ENCODE data around the gene OR56A3.

OR56A3 gene, protein sequence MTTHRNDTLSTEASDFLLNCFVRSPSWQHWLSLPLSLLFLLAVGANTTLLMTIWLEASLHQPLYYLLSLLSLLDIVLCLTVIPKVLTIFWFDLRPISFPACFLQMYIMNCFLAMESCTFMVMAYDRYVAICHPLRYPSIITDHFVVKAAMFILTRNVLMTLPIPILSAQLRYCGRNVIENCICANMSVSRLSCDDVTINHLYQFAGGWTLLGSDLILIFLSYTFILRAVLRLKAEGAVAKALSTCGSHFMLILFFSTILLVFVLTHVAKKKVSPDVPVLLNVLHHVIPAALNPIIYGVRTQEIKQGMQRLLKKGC

DNA sequence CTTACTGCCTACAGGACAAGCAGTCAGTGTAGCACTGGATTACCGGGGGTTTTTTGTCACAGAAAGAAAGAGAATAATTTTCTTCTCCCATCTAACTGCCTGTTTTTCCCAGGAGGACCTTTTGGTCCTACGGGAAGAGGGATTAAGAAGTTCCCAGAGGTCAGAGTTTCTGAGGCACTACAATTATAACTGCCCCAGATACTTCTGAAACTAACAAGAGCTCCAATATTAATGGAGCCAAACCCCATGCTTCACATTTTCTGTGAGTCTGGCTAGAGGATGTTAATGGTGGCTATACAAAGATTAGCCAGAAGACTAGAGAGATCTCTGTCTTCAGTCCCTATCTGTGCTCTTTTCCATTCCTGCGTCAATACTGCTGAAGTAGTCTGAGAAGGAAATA is at the start of gene OR56A3:
OR56A3 (plus strand) TSS at position 301 of the 400 bp plus-strand sequence. CDS start 5,096 bp downstream, outside the sequence.
- H3K4me1 ChIP-seq (ENCODE audit: insufficient read depth, low read length), result no peaks in the 10 kb centered on the region
- H3K9ac ChIP-seq (ENCODE audit: low read depth, low read length), result no peak within 1 kb of the TSS
- no peaks in the 10 kb centered on the region for H3K36me3 ChIP-seq (ENCODE audit: insufficient read depth, low read length)
- H3K9me3 ChIP-seq (ENCODE audit: control insufficient read depth, insufficient read depth, low read length), result no peaks in the 10 kb centered on the region

DNA sequence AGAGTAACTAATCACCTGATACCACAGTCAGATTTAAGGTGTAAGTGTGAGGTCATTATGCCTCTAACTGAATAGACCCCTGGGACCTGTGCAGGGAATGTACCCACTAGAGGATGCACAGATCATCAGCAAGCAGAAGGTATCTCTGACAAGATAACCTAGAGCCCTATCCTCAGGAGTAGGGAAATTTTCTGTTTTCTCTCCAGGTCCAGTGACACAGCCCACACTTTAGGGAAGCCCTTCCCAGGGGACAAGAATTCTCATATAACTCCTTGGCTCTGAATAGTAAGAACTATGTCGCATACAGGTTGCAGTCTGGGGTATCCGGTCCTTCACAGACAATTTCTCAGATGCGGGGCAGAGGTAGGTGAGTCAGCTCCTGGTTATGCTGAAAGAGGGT is 49.1 kb upstream of the OR56A3 start, which contains the start of gene OR52E5:
OR52E5 (plus strand) TSS at position 301 of the 400 bp plus-strand sequence. CDS start 7,569 bp downstream, outside the sequence.
- Histone ChIP-seq H3K36me3 (ENCODE audit: insufficient read depth, low read length) (no peaks in the 10 kb centered on the region), H3K9ac (ENCODE audit: low read depth, low read length) (no peak within 1 kb of the TSS), H3K9me3 (ENCODE audit: control insufficient read depth, insufficient read depth, low read length) (no peaks in the 10 kb centered on the region), H3K4me1 (ENCODE audit: insufficient read depth, low read length) (no peaks in the 10 kb centered on the region)

DNA sequence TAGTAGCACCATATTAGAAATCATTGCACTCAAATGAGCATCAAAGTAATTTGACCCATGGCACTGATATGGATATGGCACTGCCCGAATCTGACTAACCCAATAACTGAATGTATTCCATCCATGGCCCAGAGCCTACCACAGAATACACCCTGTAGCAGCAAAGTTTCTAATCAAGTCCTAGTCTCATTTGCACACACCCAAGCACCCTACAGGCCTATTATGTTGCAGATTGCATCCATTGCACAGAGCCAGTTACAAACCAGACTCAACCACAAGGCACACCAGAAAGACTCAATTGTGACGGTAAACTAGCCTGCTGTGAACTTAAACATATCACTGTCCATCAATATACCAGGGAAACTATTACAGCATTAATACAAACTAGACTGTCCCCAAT is 42.5 kb upstream of the OR56A3 start:
- Histone ChIP-seq H3K4me1 (ENCODE audit: insufficient read depth, low read length) (no peaks in the 10 kb centered on the region), H3K36me3 (ENCODE audit: insufficient read depth, low read length) (no peaks in the 10 kb centered on the region), H3K9me3 (ENCODE audit: control insufficient read depth, insufficient read depth, low read length) (no peaks in the 10 kb centered on the region), H3K9ac (ENCODE audit: low read depth, low read length) (no peak overlapping the region)

DNA sequence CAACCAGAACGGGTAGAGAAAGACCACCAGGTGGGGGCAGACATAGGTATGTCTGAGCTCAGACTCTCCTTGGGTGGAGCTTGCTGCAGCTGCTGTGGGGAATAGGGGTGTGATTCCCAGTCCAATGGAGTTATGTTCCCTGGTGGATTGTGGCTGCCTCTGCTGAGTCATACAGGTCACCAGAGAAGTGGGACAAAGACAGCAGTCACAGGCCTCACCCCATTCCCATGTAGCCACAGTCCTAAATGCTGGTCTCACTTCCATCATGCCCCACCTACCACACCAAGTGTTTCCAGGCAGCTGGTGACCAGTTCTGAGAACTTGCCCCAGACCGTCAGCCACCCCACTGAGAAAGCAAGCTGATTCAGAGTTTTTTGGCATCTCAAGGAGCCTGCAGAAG is 31.5 kb upstream of the OR56A3 start:
- H3K9me3 ChIP-seq (ENCODE audit: control insufficient read depth, insufficient read depth, low read length), result no peaks in the 10 kb centered on the region
- no peak overlapping the region for H3K9ac ChIP-seq (ENCODE audit: low read depth, low read length)
- no peaks in the 10 kb centered on the region for H3K4me1 ChIP-seq (ENCODE audit: insufficient read depth, low read length)
- no peaks in the 10 kb centered on the region for H3K36me3 ChIP-seq (ENCODE audit: insufficient read depth, low read length)

DNA sequence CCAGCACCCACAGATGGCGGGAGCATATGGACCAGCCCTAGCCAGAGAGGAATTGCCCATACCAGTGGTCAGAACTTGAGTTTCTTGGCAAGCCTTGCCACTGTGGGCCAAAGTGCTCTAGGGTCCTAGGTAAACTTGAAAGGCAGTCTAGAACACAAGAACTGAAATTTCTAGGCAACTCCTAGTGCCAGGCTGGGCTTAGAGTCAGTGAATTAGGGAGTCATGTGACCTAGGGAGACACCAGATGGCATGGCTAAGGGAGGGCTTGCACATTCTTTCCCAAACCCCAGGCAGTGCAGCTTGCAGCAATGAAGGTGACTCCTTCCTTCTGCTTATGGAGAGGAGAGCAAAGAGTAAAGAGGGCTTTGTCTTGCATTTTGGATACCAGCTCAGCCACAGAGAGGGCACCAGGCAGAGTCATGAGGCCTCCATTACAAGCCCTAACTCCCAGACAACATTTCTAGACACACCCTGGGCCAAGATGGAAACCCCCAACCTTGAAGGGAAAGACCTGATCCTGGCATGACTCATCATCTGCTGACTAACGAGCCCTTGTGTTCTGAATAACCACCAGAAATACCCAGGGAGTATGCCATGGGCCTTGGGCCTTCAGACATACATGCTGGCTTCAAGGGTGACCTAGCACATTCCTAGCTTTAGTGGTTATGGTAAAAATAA is 19.2 kb upstream of the OR56A3 start:
- H3K4me1 ChIP-seq (ENCODE audit: insufficient read depth, low read length), result no peaks in the 10 kb centered on the region
- no peaks in the 10 kb centered on the region for H3K9me3 ChIP-seq (ENCODE audit: control insufficient read depth, insufficient read depth, low read length)
- H3K9ac ChIP-seq (ENCODE audit: low read depth, low read length), result no peak overlapping the region
- no peaks in the 10 kb centered on the region for H3K36me3 ChIP-seq (ENCODE audit: insufficient read depth, low read length)

DNA sequence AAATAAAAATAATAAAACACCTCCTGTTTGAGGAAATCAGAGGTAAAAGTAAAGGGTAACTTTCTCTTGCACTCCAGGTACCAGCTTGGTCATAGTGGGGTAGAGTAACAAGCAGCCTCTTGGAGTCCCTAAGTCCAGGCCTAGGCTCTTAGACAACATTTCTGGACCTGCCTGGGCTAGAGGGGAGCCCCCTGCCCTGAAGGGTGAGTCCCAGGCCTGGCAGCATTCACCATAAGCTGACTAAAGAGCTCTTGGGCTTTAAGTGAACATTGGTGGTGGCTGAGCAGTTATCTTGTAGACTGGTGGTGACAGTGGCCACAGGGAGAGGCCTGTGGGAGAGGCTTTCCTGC is 18.6 kb upstream of the OR56A3 start:
- no peaks in the 10 kb centered on the region for H3K36me3 ChIP-seq (ENCODE audit: insufficient read depth, low read length)

DNA sequence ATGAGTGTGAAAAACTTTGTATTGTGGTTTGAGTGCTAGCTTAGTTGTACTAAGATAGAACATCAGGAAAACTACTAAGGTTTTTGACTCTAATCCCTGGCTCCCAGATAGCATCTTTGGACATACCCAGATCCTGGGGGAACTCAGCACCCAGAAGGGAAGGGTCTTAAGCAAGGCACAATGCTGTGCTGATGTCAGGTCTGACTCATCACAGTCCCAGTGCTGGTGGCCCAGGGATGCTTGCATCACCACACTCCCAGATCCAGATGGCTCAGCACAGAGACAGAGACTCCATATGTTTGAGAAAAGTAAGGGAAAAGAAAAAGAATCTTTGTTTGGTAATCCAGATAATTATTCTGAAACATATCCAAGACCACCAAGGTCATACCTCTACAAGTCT is 18.3 kb upstream of the OR56A3 start:
- H3K36me3 ChIP-seq (ENCODE audit: insufficient read depth, low read length), result no peaks in the 10 kb centered on the region
- H3K4me1 ChIP-seq (ENCODE audit: insufficient read depth, low read length), result no peaks in the 10 kb centered on the region
- H3K9me3 ChIP-seq (ENCODE audit: control insufficient read depth, insufficient read depth, low read length), result no peaks in the 10 kb centered on the region
- H3K9ac ChIP-seq (ENCODE audit: low read depth, low read length), result no peak overlapping the region

More for the DNA sequence above, 18.6 kb upstream of the OR56A3 start:
- Histone ChIP-seq H3K4me1 (ENCODE audit: insufficient read depth, low read length) (no peaks in the 10 kb centered on the region), H3K9me3 (ENCODE audit: control insufficient read depth, insufficient read depth, low read length) (no peaks in the 10 kb centered on the region), H3K9ac (ENCODE audit: low read depth, low read length) (no peak overlapping the region)

DNA sequence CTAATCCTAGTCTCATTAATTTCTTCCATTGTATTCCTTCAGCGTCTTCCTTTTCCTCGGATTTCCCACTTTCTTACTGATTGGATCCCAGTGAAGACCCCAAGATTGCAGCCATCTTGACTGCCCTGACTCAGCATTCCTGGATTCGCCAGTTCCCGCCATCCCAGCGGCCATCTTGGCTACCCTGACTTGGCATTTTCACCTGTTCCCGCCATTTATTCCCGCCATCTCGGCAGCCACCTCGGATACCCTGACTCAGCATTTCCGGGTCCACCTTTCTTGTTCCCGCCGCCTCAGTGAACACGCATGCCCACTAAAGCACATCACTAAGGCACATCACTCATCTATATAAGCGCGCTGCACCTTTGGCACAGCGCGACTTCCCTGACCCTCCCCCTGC is 13.8 kb upstream of the OR56A3 start:
- no peaks in the 10 kb centered on the region for H3K9me3 ChIP-seq (ENCODE audit: control insufficient read depth, insufficient read depth, low read length)
- no peaks in the 10 kb centered on the region for H3K4me1 ChIP-seq (ENCODE audit: insufficient read depth, low read length)
- no peaks in the 10 kb centered on the region for H3K36me3 ChIP-seq (ENCODE audit: insufficient read depth, low read length)
- H3K9ac ChIP-seq (ENCODE audit: low read depth, low read length), result no peak overlapping the region

DNA sequence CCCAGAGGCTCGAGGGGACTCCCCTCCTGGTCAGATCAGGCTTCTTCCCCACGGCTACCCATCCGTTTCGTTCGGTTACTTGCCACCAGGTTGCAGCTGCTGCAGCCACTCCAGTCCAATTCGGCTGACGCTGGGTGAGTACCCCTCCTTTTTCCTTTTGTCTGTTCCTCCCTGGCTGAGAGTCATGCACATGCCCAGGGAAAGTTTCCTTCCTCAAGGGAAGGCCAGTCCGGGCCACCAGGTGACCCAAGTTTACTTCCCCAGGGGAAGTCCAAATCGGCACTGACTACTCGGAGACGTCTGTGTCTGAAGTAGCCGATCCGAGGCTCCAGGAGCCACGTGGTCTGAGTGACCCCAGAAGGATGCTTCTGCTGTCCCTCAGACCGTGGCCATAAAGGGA is 13.2 kb upstream of the OR56A3 start:
- Histone ChIP-seq H3K9ac (ENCODE audit: low read depth, low read length) (no peak overlapping the region), H3K9me3 (ENCODE audit: control insufficient read depth, insufficient read depth, low read length) (no peaks in the 10 kb centered on the region), H3K4me1 (ENCODE audit: insufficient read depth, low read length) (no peaks in the 10 kb centered on the region), H3K36me3 (ENCODE audit: insufficient read depth, low read length) (no peaks in the 10 kb centered on the region)

DNA sequence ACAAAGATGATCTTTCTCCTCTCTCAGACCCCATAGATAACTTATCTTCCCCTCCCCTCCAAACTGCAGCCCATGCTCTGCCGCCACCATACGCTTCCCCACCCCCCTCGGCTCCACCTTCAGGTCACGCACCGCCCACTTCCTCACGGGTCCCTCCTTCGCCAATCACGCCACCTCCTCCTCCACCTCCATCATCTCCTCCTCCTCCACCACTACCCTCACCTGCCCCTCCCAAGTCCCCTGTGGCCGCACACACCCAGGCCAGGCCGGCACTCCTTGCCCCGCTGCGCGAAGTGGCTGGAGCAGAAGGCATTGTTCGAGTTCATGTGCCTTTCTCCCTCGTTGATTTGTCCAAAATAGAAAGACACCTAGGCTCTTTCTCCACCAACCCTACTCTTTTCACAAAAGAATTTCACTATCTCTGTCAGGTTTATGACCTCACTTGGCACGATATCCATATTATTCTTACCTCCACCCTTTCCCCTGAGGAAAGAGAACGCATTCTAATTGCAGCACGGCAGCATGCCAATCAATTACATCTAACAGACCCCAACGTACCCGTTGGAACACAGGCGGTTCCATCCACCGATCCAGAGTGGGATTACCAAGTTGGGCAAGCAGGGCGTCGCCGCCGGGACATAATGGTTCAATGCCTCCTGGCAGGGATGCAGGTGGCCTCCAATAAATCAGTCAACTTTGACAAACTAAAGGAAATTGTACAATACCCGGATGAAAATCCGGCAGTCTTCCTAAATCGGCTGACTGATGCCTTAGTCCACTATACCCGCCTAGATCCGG is 12.3 kb upstream of the OR56A3 start:
- no peaks in the 10 kb centered on the region for H3K9me3 ChIP-seq (ENCODE audit: control insufficient read depth, insufficient read depth, low read length)
- no peak overlapping the region for H3K9ac ChIP-seq (ENCODE audit: low read depth, low read length)
- no peaks in the 10 kb centered on the region for H3K36me3 ChIP-seq (ENCODE audit: insufficient read depth, low read length)
- no peaks in the 10 kb centered on the region for H3K4me1 ChIP-seq (ENCODE audit: insufficient read depth, low read length)

DNA sequence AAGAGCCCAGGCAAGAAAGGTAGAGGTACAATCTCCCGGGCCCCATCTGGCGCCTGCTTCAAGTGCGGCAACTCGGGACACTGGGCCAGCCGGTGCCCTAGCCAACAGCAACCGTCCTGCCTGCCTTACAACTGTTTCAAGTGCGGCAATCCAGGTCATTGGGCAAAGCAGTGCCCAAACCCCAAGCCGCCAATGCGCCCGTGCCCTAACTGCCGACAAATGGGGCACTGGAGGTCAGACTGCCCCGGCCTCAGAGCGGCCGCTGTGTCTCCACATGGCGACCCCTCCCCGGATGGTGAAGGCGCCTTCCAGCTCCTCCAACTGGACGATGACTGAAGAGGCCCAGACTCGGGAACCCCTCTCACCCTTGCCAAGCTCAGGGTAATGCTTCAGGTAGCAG is 11.4 kb upstream of the OR56A3 start:
- Histone ChIP-seq H3K9me3 (ENCODE audit: control insufficient read depth, insufficient read depth, low read length) (no peaks in the 10 kb centered on the region), H3K4me1 (ENCODE audit: insufficient read depth, low read length) (no peaks in the 10 kb centered on the region), H3K9ac (ENCODE audit: low read depth, low read length) (no peak overlapping the region), H3K36me3 (ENCODE audit: insufficient read depth, low read length) (no peaks in the 10 kb centered on the region)

DNA sequence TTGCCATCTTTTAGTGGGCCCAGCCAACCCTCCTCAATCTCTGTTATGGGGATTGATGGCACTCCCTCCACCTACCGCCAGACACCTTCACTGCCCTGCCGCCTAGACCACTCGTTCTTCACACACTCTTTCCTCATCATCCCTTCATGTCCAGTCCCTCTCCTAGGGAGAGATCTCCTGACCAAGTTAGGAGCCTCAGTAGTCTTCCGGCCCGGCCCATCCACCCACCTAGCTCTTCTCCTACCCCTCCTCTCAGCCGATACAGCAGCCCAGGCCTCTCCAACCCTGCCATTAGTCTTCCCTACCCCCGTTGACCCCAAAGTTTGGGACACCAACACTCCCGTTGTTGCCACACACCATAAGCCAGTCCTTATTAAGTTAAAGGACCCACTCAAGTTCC is 11.0 kb upstream of the OR56A3 start:
- Histone ChIP-seq H3K36me3 (ENCODE audit: insufficient read depth, low read length) (no peaks in the 10 kb centered on the region), H3K4me1 (ENCODE audit: insufficient read depth, low read length) (no peaks in the 10 kb centered on the region), H3K9me3 (ENCODE audit: control insufficient read depth, insufficient read depth, low read length) (no peaks in the 10 kb centered on the region), H3K9ac (ENCODE audit: low read depth, low read length) (no peak overlapping the region)

DNA sequence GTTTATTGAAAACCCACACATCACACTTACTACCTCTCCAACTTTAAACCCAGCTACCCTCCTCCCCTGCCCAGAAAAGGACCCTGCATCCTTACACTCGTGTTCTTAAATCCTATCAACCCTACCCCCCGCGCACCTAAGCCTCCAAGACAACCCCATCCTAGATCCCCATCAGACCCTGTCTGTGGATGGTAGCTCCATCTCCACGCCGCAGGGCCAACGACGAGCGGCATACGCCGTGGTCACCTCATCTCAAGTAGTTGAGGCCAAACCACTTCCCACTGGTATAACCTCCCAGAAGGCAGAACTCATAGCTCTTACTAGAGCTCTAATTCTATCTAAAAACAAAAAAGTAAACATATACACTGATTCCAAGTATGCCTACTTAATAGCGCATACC is 9.4 kb upstream of the OR56A3 start:
- Histone ChIP-seq H3K4me1 (ENCODE audit: insufficient read depth, low read length) (no peaks in the 10 kb centered on the region), H3K36me3 (ENCODE audit: insufficient read depth, low read length) (no peaks in the 10 kb centered on the region), H3K9ac (ENCODE audit: low read depth, low read length) (no peak overlapping the region), H3K9me3 (ENCODE audit: control insufficient read depth, insufficient read depth, low read length) (no peaks in the 10 kb centered on the region)

DNA sequence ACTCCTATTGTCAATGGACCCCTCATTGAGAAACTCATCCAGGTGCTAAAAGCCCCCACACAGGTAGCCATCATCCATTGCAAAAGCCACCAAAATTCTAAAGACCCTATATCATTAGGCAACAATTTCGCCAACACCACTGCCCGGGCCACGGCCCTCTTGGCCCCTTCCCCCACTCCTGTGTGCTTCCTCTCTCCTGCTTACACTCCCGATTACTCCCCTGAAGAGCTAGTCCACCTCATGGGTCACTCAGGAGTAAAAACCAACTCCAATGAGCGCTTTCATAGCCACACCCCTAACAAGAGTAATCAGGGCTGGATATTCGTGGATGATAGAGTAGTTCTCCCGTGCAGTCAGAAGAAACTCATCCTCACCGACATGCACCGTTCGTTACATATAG is 8.9 kb upstream of the OR56A3 start:
- Histone ChIP-seq H3K4me1 (ENCODE audit: insufficient read depth, low read length) (no peaks in the 10 kb centered on the region), H3K36me3 (ENCODE audit: insufficient read depth, low read length) (no peaks in the 10 kb centered on the region), H3K9ac (ENCODE audit: low read depth, low read length) (no peak overlapping the region), H3K9me3 (ENCODE audit: control insufficient read depth, insufficient read depth, low read length) (no peaks in the 10 kb centered on the region)

Measured in ES-I3 (cell line).